KOPT-K1 (cell line): ENCODE results near the gene DNAH7.

Source experiments
- H3K27ac ChIP-seq: fragments of 200-600 bp; sonication (generic); 2 replicates; pipeline ENCODE4 v1.5.1; 2016; ENCODE audit warnings: antibody characterized with exemption, mild to moderate bottlenecking, low read depth, low read length; ENCODE audit not compliant: poor library complexity, severe bottlenecking
- H3K36me3 ChIP-seq: fragments of 200-600 bp; sonication (generic); 2 replicates; pipeline ENCODE4 v1.5.1; 2017; ENCODE audit warnings: antibody characterized with exemption, mild to moderate bottlenecking, low read length, moderate library complexity; ENCODE audit not compliant: insufficient read depth
- H3K9me3 ChIP-seq: fragments of 200-600 bp; sonication (generic); 2 replicates; pipeline ENCODE4 v1.5.1; 2017; ENCODE audit warnings: antibody characterized with exemption, low read length, mild to moderate bottlenecking; ENCODE audit not compliant: insufficient read depth, poor library complexity, severe bottlenecking

DNAH7 gene

DNA sequence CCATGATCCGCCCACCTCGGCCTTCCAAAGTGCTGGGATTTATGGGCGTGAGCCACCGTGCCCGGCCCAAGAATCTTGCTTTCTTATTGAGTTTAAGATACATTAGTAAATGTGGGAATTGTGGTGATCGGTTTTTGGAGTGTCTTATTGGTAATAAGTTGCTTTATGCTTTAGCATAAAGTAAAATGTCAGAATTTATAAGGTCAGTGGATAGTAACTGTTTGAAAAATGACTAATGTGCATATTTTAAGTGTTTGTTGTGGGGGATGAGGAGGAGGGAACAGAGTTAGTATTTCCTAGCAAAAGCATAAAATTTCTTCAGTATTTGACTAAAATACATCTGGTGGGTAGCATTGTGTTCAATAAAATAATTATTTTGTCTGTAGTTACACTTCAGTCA is 334.2 kb downstream of the DNAH7 start:
- H3K9me3 ChIP-seq, result no peaks in the 10 kb centered on the region
- peaks cover 41% of the 10 kb centered on the region for H3K36me3 ChIP-seq
- H3K27ac ChIP-seq, result no peak overlapping the region

DNA sequence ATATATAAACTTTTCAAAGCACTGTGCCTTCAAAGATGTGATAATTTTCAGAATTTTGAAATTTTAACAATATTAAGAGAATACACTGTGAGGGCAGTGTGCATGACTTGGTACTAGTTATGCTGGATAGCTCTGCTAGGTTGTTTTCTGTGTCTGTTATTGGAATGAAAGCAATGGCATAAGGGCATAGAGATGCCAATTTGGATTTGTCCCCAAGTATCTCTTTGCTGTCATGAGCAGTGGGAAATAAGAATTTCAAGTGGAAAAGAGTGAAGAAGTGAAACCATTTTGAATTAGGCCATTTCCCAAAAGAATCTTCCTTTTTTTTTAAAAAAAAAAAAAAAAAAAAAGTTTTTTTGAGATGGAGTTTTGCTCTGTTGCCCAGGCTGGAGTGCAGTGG is 334.8 kb downstream of the DNAH7 start:
- peaks cover 47% of the 10 kb centered on the region for H3K36me3 ChIP-seq
- no peaks in the 10 kb centered on the region for H3K9me3 ChIP-seq
- no peak overlapping the region for H3K27ac ChIP-seq

DNA sequence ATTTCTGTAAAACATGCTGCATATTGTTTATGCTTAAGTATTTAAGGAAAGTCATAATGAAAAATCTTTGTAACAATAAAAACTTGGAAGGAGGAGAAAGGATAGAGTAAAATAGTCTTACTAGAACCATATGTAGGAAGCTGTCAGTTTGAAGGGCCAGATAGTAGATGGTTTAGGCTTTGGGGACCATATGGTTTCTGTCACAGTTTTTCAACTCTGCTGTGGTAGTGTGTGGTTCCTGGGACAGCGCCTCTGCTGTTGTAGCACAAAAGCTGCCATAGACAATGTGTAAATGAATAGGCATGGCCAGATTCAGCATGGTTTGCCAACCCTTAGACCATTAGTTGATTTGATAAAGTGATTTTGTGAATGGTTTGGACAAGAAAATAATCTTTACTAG is 336.1 kb downstream of the DNAH7 start:
- peaks cover 57% of the 10 kb centered on the region for H3K36me3 ChIP-seq
- no peaks in the 10 kb centered on the region for H3K9me3 ChIP-seq
- H3K27ac ChIP-seq, result no peak overlapping the region

DNA sequence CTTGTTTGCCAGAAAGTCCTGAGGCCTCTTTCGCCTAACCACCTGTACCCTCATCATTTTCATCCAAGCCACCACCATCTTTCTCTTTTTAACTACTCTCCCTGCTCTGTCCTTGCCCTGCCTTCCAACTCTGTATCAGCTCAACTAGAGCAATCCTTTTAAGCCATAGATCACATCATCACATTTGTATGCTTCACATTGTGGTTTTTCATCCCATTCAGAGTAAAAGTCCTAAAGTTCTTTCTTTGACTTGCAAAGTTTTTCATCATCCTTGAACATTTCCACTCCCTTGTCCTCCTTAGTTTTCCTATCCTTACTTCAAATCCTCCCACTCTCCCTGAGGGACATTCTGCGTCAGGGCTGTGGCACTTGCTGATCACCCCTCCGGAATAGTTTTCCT is 337.7 kb downstream of the DNAH7 start:
- peaks cover 57% of the 10 kb centered on the region for H3K36me3 ChIP-seq
- no peak overlapping the region for H3K27ac ChIP-seq
- H3K9me3 ChIP-seq, result no peaks in the 10 kb centered on the region

DNA sequence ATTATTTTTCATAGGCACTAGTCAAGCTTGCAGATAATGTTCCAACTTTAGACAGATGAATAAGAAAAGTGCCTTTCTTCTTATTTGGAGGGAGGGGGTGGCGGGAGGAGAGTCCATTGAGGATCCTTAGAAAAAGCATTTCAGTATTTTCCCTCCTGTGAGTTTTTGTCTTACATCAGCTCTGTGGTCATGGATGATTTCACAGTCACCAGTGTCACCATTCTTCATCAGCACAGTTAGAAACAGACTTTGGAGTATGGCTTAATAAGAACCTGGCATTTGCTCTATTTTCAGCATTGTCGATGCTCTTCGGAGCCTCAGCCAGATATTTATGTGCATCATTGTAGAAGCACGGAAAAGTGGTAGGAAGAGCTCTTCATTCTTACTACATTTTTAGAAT is 341.5 kb downstream of the DNAH7 start:
- H3K9me3 ChIP-seq, result no peaks in the 10 kb centered on the region
- peaks cover 59% of the 10 kb centered on the region for H3K36me3 ChIP-seq
- H3K27ac ChIP-seq, result no peak overlapping the region

DNA sequence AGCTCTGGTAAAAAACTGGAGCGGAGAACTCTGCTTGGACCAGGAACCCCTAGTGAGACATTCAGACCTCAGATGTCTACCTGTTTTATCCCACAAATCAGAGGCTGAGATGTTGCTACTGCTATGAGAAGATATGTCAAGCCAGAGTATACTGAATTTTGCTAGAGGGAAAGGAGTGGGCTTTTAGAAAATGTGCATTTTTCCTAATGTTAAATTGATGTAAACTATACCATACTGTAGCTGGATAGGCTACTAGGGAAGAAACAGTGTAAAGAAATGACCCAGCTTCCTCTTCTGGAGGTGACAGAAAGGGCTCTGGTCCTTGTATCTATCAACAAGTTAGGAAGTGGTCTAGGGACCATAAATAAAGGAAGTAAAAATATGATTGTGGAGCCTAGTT is 346.6 kb downstream of the DNAH7 start:
- no peaks in the 10 kb centered on the region for H3K9me3 ChIP-seq
- H3K36me3 ChIP-seq, result peaks cover 64% of the 10 kb centered on the region
- no peak overlapping the region for H3K27ac ChIP-seq

DNA sequence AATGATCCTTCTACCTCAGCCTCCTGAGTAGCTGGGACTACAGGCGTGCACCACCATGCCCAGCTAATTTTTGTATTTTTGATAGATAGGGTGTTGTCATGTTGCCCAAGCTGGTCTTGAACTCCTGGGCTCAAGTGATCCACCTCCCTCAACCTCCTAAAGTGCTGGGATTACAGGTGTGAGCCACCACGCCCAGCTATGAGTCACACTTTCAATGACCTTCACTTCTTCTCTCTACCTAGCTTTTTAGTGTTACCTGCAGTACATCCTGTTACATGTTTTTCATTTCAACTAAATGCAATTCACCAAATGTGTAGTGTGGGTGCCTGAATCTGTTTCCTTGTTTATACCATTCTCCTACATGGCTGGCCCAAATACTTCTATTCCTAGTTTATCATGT is 347.6 kb downstream of the DNAH7 start:
- Histone ChIP-seq H3K36me3 (peaks cover 75% of the 10 kb centered on the region), H3K9me3 (no peaks in the 10 kb centered on the region)

DNA sequence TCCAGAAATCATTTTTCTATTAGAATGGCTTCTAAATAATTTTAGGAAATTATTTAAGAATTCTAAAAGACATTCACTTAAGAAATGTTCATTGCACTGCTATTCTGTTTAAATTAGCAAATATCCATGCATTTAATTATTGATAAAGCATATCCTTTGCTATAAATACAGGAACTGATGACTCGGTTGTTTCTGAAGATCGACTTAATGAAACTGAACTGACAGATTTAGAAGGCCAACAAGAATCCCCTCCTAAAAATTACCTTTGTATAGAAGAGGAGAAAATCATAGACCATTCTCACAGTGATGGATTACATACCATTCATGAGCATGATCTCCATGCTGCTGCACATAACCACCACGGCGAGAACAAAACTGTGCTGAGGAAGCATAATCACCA is 352.2 kb downstream of the DNAH7 start:
- H3K9me3 ChIP-seq, result no peaks in the 10 kb centered on the region
- H3K27ac ChIP-seq, result no peak overlapping the region
- peaks cover 72% of the 10 kb centered on the region for H3K36me3 ChIP-seq

More for the DNA sequence above, 347.6 kb downstream of the DNAH7 start:
- no peak overlapping the region for H3K27ac ChIP-seq

DNA sequence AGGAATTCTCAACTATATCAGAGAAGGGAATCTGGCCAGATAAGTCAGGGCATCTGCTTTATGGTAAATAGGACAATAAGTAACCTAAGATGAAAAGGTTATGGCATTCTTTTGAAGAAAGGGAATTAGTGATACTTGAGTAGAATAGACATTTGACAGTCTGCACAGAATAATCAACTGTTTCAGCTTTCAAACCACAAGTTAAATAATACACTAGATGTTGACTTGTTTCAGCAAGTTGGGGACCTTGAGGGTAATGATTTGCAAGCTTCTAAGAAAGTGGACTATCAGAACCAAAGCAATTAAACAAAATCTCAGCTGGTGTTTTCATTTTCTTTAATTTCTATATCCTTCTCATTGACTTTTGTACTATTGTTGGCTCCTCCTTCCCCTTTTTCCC is 357.2 kb downstream of the DNAH7 start:
- H3K27ac ChIP-seq, result no peak overlapping the region
- H3K9me3 ChIP-seq, result no peaks in the 10 kb centered on the region
- H3K36me3 ChIP-seq, result peaks cover 37% of the 10 kb centered on the region

DNA sequence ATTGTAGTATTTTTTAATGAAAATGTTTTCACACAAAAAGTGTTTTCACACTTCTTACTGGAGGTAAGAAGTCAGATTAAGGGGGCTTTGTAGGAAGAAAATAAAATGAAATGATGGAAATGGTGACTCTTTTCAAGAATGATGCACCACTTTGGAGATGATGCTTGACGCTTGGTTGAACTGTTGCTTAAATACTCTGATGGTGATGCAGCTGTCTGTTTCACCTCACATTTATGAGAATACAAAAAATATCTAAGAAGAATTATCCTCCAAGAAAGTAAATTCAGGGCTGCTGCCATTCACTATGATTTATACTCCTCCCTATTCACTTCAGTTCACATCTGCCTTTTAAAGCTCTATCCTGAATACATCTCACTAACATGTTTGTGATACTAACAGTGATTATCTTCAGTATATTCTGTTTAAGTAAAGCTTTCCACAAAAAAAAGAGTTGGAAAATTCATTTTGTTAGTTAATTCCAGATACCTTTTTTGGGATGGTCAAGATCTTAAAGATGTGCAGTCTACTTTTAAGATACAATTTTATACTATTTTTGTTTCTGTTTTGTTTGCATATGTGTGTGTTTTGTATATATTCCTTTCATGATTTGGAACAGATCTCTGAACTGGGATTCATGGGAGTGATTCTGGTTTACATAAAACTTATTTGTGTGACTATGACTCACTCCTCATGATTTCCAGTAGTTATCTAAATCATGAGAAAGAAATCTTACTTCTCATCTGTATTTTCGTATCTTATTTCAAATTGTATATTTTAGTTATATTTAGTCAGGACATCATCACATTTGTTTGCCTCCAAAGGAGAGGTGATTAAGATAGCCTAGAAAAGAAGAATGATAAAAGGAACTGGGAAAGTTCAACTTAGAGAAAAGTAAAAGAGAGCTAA is 358.5 kb downstream of the DNAH7 start:
- Histone ChIP-seq H3K9me3 (no peaks in the 10 kb centered on the region), H3K36me3 (peaks cover 27% of the 10 kb centered on the region)

DNA sequence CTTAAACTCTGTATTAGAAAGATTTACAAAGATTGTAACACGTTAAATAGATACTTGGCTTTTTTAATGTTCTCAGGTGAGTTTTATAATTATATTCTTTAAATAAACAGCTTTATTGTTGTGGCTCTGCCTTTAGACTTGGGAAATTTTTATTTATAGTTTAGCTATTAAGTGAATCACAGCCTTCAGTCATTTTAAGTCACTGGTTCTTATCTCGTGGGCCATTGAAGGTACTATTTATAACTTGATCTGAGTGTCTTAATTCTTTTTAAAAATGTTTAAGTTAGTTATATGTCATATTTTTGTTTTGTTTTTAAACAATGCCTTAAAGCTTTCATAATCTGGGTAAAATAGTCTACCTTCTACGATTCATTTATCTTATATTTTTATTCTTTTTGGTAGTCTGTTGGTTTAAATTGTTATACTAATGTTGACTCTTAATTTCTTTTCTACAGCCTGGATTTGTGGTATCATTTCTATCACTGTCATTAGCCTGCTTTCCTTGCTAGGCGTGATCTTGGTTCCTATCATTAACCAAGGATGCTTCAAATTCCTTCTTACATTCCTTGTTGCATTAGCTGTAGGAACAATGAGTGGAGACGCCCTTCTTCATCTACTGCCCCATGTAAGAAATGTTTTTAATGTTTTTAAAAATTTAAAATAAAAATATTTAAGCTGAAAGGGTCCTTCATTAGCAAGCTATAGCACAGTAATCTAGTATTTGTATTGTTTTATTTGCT is 362.3 kb downstream of the DNAH7 start:
- peaks cover 4% of the 10 kb centered on the region for H3K9me3 ChIP-seq
- H3K27ac ChIP-seq, result no peak overlapping the region
- peaks cover 12% of the 10 kb centered on the region for H3K36me3 ChIP-seq

More for the DNA sequence above, 358.5 kb downstream of the DNAH7 start:
- no peak overlapping the region for H3K27ac ChIP-seq

DNA sequence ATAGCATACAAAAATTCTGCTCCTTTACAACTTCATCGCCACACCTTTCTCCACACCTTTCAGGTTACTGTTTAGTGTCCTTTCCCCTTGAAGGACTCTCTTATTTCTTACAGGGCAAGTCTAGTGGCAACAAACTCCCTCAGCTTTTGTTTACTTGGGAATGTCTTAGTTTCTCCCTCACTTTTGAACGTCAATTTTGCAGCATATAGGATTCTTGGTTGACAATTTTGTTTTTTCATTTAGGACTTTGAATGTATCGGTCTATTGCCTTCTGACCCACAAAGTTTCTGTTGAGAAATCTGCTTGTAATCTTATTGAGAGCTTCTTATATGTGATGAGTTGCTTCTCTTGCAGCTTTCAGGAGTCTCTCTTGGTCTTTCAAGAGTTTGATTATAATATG is 368.2 kb downstream of the DNAH7 start:
- Histone ChIP-seq H3K9me3 (peaks cover 24% of the 10 kb centered on the region), H3K36me3 (peaks cover 2% of the 10 kb centered on the region; the same call in 1 of the 2 replicates), H3K27ac (no peak overlapping the region)

DNA sequence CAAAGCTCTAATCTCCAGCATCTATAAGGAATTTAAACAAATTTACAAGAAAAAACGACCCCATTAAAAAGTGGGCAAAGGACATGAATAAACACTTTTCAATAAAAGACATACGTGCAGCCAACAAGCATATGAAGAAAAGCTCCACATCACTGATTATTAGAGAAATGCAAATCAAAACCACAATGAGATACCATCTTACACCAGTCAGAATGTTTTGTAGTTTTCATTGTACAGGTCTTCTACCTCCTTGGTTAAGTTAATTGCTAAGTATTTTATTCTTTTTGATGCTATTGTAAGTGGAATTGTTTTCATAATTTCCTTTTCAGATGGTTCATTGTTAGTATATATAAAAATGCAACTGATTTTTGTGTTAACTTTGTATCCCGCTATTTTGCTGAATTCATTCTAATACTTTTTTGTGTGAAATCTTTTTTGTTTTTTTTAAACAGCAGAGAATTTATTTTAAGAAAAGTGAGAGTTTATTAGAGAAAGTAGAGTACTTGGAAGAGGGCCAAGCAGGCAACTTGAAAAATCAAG is 370.9 kb downstream of the DNAH7 start:
- Histone ChIP-seq H3K9me3 (peaks cover 50% of the 10 kb centered on the region), H3K36me3 (peaks cover 7% of the 10 kb centered on the region; the same call in 1 of the 2 replicates), H3K27ac (no peak overlapping the region)

DNA sequence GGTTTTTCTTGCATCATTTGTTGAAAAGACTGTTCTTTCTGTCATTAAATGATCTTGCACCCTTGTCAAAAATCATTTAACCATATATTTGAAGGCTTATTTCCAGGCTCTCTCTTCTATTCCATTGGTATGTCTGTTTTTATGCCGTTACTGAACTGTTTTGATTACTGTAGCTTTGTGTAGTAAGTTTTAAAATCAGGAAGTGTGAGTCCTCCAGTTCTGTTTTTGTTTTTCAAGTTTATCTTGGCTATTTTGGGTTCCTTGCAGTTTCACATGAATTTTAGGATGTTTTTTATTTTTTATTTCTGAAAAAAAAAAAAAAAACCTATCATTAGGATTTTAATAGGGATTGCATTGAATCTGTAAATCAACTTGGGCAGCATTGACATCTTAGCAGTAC is 372.6 kb downstream of the DNAH7 start:
- Histone ChIP-seq H3K9me3 (peaks cover 57% of the 10 kb centered on the region), H3K27ac (no peak overlapping the region), H3K36me3 (peaks cover 19% of the 10 kb centered on the region; the same call in 1 of the 2 replicates)

DNA sequence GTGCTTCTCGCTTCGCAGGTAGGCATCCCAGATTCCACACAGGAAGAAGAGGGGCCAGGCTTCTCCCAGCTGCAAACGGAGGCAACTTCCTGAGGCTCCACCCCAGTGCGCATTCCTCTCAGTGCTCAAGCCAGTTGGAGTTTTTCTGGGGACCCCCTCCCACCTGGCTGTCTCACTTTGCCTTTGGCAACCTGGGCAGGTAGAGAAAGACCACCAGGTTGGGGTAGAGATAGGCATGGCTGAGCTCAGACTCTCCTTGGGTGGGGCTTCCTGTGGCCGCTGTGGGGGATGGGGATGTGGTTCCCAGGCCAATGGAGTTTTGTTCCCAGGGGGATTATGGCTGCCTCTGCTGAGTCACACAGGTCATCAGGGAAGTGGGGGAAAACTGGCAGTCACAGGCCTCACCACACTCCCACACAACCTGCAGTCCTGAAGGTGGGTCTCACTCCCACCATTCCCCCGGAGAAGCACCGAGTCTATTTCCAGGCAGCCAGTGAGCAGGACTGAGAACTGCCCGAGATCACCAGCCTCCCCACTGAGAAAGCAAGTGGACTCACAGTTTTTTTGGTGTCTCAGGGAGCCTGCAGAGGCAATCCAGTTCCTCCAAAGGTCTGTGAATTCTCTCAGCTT is 373.5 kb downstream of the DNAH7 start:
- H3K9me3 ChIP-seq, result peaks cover 57% of the 10 kb centered on the region
- no peak overlapping the region for H3K27ac ChIP-seq
- peaks cover 24% of the 10 kb centered on the region for H3K36me3 ChIP-seq
